Spleen (tissue), 7 donors: ENCODE measurements around the gene SH2D7.

Experiments
- POLR2A ChIP-seq, 3 donors: fragments of 450-650 bp; IDR thresholded peaks; one replicate each; pipeline ENCODE4 v1.5.1; 2017; ENCODE audit warnings: antibody characterized with exemption in 3 of 3, mild to moderate bottlenecking in 1 of 3
- POLR2AphosphoS5 ChIP-seq, 3 donors: sonication (generic); formaldehyde crosslinking; IDR thresholded peaks; one replicate each; pipeline ENCODE4 v1.5.1; 2017; ENCODE audit warnings: antibody characterized with exemption in 3 of 3
- TF ChIP-seq, protein P1 (sequence below), 11 experiments: fragments of 200-600 bp in 7 of 11; fragments of 450-650 bp in 4 of 11; sonication (generic) in 4 of 11; IDR thresholded peaks in 8 of 11; conservative IDR thresholded peaks in 3 of 11; 1 replicate in 7 of 11; 2 replicates in 4 of 11; pipeline versions ENCODE4 v1.4.0 to v1.8.0; 2016 to 2021; ENCODE audit warnings: antibody characterized with exemption in 11 of 11, inconsistent platforms in 4 of 11, mild to moderate bottlenecking in 1 of 11
- donor health status: DM: no; HTN: no; CAD: no; lungs with moderate emphysema.
- donor health status: DM: no; HTN: no; CAD: no.
- donor health status: DM: no; HTN: no; CAD: no.

DNA sequence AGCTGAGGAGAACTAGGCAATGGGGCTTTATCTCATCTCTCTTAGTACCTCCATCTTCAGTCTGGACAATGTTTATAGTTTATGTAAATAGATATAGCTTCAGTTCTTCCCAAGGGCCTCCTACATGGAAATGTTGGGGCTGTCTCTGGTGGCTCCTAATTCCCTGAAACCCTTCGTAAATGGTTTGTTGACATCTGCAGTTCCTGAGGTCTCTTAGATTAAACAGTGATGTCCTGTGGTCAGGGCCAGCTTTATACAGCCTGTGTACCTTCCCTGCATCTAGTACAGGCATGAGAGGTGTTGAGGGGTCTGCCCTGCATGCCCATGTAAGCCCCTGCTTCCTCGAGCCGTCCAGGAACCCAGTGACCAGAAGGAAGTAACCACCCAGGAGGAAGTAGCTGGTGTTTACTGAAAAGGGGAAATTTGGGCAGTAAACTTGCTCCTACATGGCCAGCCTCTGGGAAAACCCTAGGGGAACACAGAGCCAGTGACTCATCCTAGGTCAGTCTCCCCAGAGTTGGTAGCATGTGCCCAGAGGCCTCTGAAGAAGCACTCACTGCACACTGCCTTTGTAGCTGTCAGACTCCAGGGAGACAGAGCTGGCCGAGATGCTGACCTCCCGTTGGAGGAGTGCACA, 10.1 kb upstream of the SH2D7 start:
- TF ChIP-seq, protein P1, sequence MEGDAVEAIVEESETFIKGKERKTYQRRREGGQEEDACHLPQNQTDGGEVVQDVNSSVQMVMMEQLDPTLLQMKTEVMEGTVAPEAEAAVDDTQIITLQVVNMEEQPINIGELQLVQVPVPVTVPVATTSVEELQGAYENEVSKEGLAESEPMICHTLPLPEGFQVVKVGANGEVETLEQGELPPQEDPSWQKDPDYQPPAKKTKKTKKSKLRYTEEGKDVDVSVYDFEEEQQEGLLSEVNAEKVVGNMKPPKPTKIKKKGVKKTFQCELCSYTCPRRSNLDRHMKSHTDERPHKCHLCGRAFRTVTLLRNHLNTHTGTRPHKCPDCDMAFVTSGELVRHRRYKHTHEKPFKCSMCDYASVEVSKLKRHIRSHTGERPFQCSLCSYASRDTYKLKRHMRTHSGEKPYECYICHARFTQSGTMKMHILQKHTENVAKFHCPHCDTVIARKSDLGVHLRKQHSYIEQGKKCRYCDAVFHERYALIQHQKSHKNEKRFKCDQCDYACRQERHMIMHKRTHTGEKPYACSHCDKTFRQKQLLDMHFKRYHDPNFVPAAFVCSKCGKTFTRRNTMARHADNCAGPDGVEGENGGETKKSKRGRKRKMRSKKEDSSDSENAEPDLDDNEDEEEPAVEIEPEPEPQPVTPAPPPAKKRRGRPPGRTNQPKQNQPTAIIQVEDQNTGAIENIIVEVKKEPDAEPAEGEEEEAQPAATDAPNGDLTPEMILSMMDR (IDR thresholded peaks at IDR 0.05 in 8 of 11, conservative IDR thresholded peaks at IDR 0.05 in 3 of 11): no peak
- TF ChIP-seq POLR2AphosphoS5 (IDR thresholded peaks at IDR 0.05): no peak
- no peak for TF ChIP-seq POLR2A (IDR thresholded peaks at IDR 0.05)
